PC-9 (cell line): ENCODE measurements around the gene FKBP7.

ENCODE experiments used
- EZH2 ChIP-seq: fragments of 200-600 bp; sonication (generic); IDR thresholded peaks from 2 replicates; pipeline ENCODE4 v1.8.0; 2017; ENCODE audit warnings: antibody characterized with exemption, low read depth
- TF ChIP-seq, protein P1 (sequence below): fragments of 200-600 bp; sonication (generic); conservative IDR thresholded peaks from 2 replicates; pipeline ENCODE4 v1.6.1; 2017; ENCODE audit warnings: mixed run types, antibody characterized with exemption, mild to moderate bottlenecking, moderate library complexity

DNA sequence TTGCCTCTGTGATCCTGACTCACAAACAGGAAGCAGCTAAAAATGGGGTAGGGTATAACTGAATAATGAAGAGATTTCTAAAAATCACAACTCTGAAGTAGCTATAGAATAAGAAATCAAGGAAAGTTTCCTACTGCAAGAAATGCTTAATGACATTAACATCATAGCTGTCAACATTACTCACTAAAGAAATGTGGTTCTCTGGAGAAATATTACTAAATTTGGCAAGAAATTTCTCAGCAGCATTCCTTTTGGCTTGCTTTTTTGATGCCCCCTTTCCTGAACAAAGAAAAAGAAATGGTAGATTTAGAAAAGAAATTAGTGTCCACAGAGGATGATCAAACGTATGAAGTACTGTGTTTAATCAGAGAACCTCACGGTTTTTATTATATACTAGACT lies 37.0 kb downstream of the FKBP7 start:
- TF ChIP-seq, protein P1, sequence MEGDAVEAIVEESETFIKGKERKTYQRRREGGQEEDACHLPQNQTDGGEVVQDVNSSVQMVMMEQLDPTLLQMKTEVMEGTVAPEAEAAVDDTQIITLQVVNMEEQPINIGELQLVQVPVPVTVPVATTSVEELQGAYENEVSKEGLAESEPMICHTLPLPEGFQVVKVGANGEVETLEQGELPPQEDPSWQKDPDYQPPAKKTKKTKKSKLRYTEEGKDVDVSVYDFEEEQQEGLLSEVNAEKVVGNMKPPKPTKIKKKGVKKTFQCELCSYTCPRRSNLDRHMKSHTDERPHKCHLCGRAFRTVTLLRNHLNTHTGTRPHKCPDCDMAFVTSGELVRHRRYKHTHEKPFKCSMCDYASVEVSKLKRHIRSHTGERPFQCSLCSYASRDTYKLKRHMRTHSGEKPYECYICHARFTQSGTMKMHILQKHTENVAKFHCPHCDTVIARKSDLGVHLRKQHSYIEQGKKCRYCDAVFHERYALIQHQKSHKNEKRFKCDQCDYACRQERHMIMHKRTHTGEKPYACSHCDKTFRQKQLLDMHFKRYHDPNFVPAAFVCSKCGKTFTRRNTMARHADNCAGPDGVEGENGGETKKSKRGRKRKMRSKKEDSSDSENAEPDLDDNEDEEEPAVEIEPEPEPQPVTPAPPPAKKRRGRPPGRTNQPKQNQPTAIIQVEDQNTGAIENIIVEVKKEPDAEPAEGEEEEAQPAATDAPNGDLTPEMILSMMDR, result no peak
- no peak for TF ChIP-seq EZH2
